HG03103 (cell line): Measurements from ENCODE around the gene TIMM8A.
"Not testable (repeated sequence)": the region's sequence is repeated elsewhere in the genome, so short reads cannot be mapped to it uniquely, and the experiment has no call there.

Source experiments
- ATAC-seq: cut with Tn5 transposase; IDR thresholded peaks from one replicate; pipeline ENCODE4 v1.9.1; 2021; ENCODE audit warnings: low read depth; ENCODE audit not compliant: unreplicated experiment

Gene TIMM8A

GRCh38 chrX:101360390-101360789, 11.8 kb upstream of the TIMM8A start:
- ATAC-seq = no peak

DNA sequence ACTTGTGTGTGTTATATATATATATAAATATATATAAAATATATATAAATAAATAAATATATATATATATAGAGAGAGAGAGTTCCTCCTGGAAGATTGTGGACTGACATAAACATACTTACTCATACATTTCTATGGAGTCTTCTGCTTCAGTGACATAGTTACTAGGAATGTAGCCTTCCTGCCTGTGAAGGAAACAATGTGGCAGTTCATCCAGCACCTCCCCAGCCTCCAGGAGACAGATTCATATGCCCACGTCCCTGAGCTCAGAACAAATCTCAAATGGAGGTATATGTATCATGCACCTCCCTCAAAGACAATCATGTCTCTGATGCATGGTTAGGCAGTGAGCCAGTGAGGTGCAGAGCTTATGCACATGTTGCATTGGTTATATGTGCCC, 11.4 kb upstream of the TIMM8A start:
- no peak for ATAC-seq

GRCh38 chrX:101357166-101357795, 8.7 kb upstream of the TIMM8A start:
- ATAC-seq = no peak

- ATAC-seq = no peak
Measured at GRCh38 chrX:101349193-101349562, 636 bp upstream of the TIMM8A start.

GRCh38 chrX:101347859-101348451, 587 bp downstream of the TIMM8A start:
- ATAC-seq = no peak

DNA sequence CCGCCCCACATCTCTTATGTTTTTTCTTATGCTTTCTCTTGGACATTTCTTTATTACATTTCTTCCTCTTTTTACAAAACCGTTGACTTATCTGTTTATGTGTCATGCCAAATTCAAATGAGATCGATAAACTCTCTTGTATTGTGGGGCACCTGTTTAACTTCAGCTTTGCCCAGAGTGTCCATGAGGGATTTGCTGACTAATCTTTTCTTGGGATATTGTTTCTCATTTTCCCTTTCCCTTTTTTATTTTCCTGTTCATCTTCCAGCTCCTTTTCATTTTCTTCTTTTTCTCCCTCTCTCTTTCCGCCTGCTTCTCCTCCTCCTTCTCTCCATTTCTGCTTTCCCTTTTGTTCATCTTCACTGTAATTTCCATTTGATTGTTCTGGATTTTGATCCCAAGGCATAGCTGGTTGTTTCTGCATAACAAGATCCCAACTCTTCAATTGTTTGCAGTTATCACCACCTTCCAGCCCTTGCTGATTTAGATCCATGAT, 10.7 kb downstream of the TIMM8A start:
- no peak for ATAC-seq

GRCh38 chrX:101334310-101334709, 14.2 kb downstream of the TIMM8A start:
- not testable (repeated sequence) for ATAC-seq

DNA sequence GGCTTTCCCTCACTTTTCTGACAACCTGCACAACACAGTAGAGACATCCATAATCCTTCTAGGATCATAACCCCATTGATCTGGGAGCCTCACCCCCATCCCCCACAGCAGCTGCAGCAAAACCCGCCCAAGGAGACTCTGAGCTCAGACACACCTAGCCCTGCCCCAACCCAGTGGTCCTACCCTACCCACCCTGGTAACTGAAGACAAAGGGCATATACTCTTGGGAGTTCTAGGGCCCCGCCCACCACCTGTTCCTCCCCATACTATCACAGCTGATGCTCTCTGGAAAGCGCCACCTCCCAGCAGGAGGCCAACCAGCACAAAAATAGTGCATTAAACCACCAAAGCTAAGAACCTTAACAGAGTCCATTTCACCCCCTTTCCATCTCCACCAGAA, 21.9 kb downstream of the TIMM8A start:
- not testable (repeated sequence) for ATAC-seq

DNA sequence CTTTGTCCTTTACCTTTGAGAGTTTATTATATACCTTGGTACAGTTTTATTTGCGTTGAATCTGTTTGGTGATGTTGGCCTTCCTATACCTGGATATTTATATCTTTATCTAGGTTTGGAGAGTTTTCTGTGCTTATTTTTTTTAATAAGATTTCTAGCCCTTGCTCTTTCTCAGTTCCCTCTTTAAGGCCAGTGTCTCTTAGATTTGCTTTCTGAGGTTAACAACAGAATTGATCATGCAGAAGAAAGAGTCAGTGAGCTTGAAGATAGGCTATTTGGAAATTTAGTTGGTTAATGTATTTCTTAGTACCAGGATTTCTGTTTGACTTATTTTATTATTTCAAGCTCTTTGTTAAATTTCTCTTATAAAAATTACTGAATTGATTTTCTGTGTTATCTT, 44.8 kb downstream of the TIMM8A start:
- ATAC-seq = no peak
